K562 (cell line): ENCODE results near the gene CTSL. TPM values are rescaled to one million over a fixed set of nuclear protein-coding genes. Genes with fewer than 3 reads are reported as not detected.

Experiments used
- ATAC-seq: fragments of 200-7000 bp; cut with Tn5 transposase; 3 replicates; pipeline ENCODE4 v1.9.1; 2020; ENCODE audit warnings: moderate library complexity
- BruUV-seq: library from RNA; stranded (reverse); fragments of 400-500 nt; replicated peaks from 2 replicates; lab custom pipeline; 2021; lab: Mats Ljungman, UMichigan
- CTCF ChIA-PET: fragments of 300-600 bp; formaldehyde crosslinking; extraction: SDS; loops from one replicate; lab custom pipeline; 2021; ENCODE audit warnings: low intra/inter-chr PET ratio; lab: Yijun Ruan, JAX
- POLR2A ChIA-PET: fragments of 300-600, 350-650 bp; sonication (Branson Sonifier 250); formaldehyde crosslinking; extraction: SDS; loops from one replicate; lab custom pipeline; 2021; ENCODE audit warnings: antibody characterized with exemption, inconsistent platforms; lab: Yijun Ruan, JAX
- DNase-seq, 4 experiments: peaks; one replicate each; pipeline versions ENCODE4 v3.0.0 to v3.0.0-alpha.2; 2011 to 2018; ENCODE audit warnings: low spot score in 3 of 4, mixed read lengths in 3 of 4; ENCODE audit errors: extremely low read depth in 1 of 4
- FAIRE-seq: peaks from 2 replicates; lab custom pipeline; 2011; peaks lifted over from hg19 to GRCh38; lab: Jason Lieb, UNC
- H2AFZ ChIP-seq: 2 replicates; pipeline ENCODE4 v1.6.0; 2011; ENCODE audit warnings: low read depth, low read length, control low read depth, inconsistent platforms
- H3K27ac ChIP-seq: fragments of 200-600 bp; 3 replicates; pipeline ENCODE4 v1.8.0; 2011; ENCODE audit warnings: low read depth, mild to moderate bottlenecking, control low read depth, inconsistent platforms, low read length, moderate library complexity, mixed read lengths; ENCODE audit errors: extremely low read depth
- H3K27me3 ChIP-seq, 2 experiments: fragments of 300-600 bp in 1 of 2; 2 replicates in 1 of 2; 3 replicates in 1 of 2; pipeline versions ENCODE4 v1.6.0 to v1.8.0; 2011; ENCODE audit warnings: inconsistent platforms in 2 of 2, low read length in 2 of 2, mild to moderate bottlenecking in 1 of 2, mixed read lengths in 1 of 2, moderate library complexity in 1 of 2; ENCODE audit not compliant: control insufficient read depth in 2 of 2, insufficient read depth in 2 of 2
- H3K36me3 ChIP-seq: fragments of 300-600 bp; 3 replicates; pipeline ENCODE4 v1.8.0; 2011; ENCODE audit warnings: mild to moderate bottlenecking, low read length, inconsistent platforms; ENCODE audit not compliant: control insufficient read depth, insufficient read depth
- H3K4me1 ChIP-seq, 2 experiments: fragments of 200-600 bp in 1 of 2; replicated peaks in 1 of 2; 2 replicates in 1 of 2; 3 replicates in 1 of 2; pipeline versions ENCODE4 v1.5.1 to v1.8.0; 2011; ENCODE audit warnings: inconsistent platforms in 2 of 2, low read length in 2 of 2, mild to moderate bottlenecking in 1 of 2, mixed read lengths in 1 of 2, moderate library complexity in 1 of 2; ENCODE audit not compliant: control insufficient read depth in 2 of 2, insufficient read depth in 2 of 2
- H3K4me2 ChIP-seq: 2 replicates; pipeline ENCODE4 v1.6.1; 2011; ENCODE audit warnings: low read length, control low read depth, inconsistent platforms, mixed read lengths; ENCODE audit not compliant: insufficient read depth
- H3K4me3 ChIP-seq: fragments of 200-600 bp; sonication (generic), shearing (Covaris generic); 2 replicates; pipeline ENCODE4 v1.5.1; 2016; ENCODE audit warnings: control low read depth, inconsistent platforms
- H3K79me2 ChIP-seq: fragments of 200-600 bp; 3 replicates; pipeline ENCODE4 v1.8.0; 2011; ENCODE audit warnings: low read length, inconsistent platforms; ENCODE audit not compliant: control insufficient read depth, insufficient read depth
- H3K9ac ChIP-seq, 2 experiments: 2 replicates each; pipeline versions ENCODE4 v1.6.0 to v1.6.1; 2011; ENCODE audit warnings: low read depth in 2 of 2, low read length in 2 of 2, control low read depth in 1 of 2, inconsistent platforms in 1 of 2, mild to moderate bottlenecking in 1 of 2, mixed read lengths in 1 of 2; ENCODE audit not compliant: insufficient read depth in 1 of 2
- H3K9me1 ChIP-seq: one replicate; pipeline ENCODE4 v1.6.0; 2011; ENCODE audit warnings: inconsistent platforms, mild to moderate bottlenecking, low read length, moderate library complexity; ENCODE audit not compliant: control insufficient read depth, insufficient read depth
- H3K9me3 ChIP-seq: replicated peaks from 2 replicates; pipeline ENCODE4 v1.5.1; 2011; ENCODE audit warnings: low read depth, low read length, inconsistent platforms; ENCODE audit not compliant: control insufficient read depth, insufficient read depth
- H4K20me1 ChIP-seq: replicated peaks from 2 replicates; pipeline ENCODE4 v1.6.1; 2011; ENCODE audit warnings: low read length, inconsistent platforms, mixed read lengths; ENCODE audit not compliant: control insufficient read depth, insufficient read depth
- BMI1 ChIP-seq: fragments of 150-350 bp; IDR thresholded peaks from 2 replicates; pipeline ENCODE4 v1.6.1; 2014; ENCODE audit warnings: low read length
- CBX3 ChIP-seq, 2 experiments: IDR thresholded peaks; 1 replicate in 1 of 2; 2 replicates in 1 of 2; pipeline ENCODE4 v1.6.1; 2012; ENCODE audit warnings: inconsistent platforms in 2 of 2, low read length in 2 of 2, borderline replicate concordance in 1 of 2, control low read depth in 1 of 2
- GABPB2 ChIP-seq: fragments of 250-450 bp; sonication (Bioruptor Pico); conservative IDR thresholded peaks from 2 replicates; pipeline ENCODE4 v1.5.1; 2021; ENCODE audit warnings: mild to moderate bottlenecking
- KAT8 ChIP-seq: fragments of 450-650 bp; IDR thresholded peaks from 2 replicates; pipeline ENCODE4 v1.6.1; 2016; ENCODE audit warnings: low read depth, mild to moderate bottlenecking
- MEF2A ChIP-seq: IDR thresholded peaks from 2 replicates; pipeline ENCODE4 v1.6.1; 2011; ENCODE audit warnings: low read depth, mild to moderate bottlenecking, low read length, moderate library complexity; ENCODE audit not compliant: control insufficient read depth
- TAF15 ChIP-seq: fragments of 200-400 bp; formaldehyde crosslinking; IDR thresholded peaks from 2 replicates; pipeline ENCODE4 v1.6.1; 2017; ENCODE audit warnings: mild to moderate bottlenecking, low read depth, low read length, moderate library complexity
- TCFL5 ChIP-seq: fragments of 250-450 bp; sonication (Bioruptor Pico); conservative IDR thresholded peaks from 2 replicates; pipeline ENCODE4 v1.6.1; 2021; ENCODE audit warnings: mild to moderate bottlenecking, moderate library complexity, matching md5 sums
- ZNF24 ChIP-seq: fragments of 450-650 bp; IDR thresholded peaks from 2 replicates; pipeline ENCODE4 v1.6.1; 2016
- ZNF583 ChIP-seq: fragments of 250-450 bp; sonication (Bioruptor Pico); IDR thresholded peaks from 2 replicates; pipeline ENCODE4 v1.4.0; 2020
- WGBS: fragments of 100-300 bp; shearing (Covaris generic); methylation state at CpG from one replicate; pipeline ENCODE4 v1.1.6; 2016; ENCODE audit warnings: low coverage, mixed read lengths; ENCODE audit not compliant: insufficient coverage; ENCODE audit errors: missing lambda C conversion rate; 5-methylcytosine and 5-hydroxymethylcytosine counted together
- in situ Hi-C: fragments of 300-500 bp; cut with MboI; formaldehyde crosslinking; loops from 4 replicates; pipeline ENCODE4 v1.15.0; 2018; ENCODE audit warnings: inconsistent platforms, mixed read lengths
- intact Hi-C: fragments of 100-400 bp; cut with micrococcal nuclease; formaldehyde crosslinking; loops from 2 replicates; pipeline ENCODE4 v1.14.2; 2022
- polyA plus RNA-seq, 8 experiments: library from polyadenylated mRNA; depleted of rRNA in 4 of 8; stranded (reverse) in 5 of 8; unstranded in 3 of 8; fragments of >200 nt; fragmentation: Nextera tagmentation in 2 of 8; fragmentation: Illumina TruSeq in 1 of 8; extraction: Ambion mirVana in 2 of 8; extraction: Trizol in 1 of 8; gene quantifications; 2 replicates each; pipeline versions ENCODE4 v1.2.1 to v1.2.3, GENCODE V29; 2011 to 2014; ENCODE audit warnings: inconsistent platforms in 1 of 8, missing spikeins in 1 of 8
- total RNA-seq, 7 experiments: library from RNA; depleted of rRNA in 6 of 7; stranded (reverse); fragments of >200 nt in 6 of 7; fragmentation: Illumina TruSeq in 2 of 7; extraction: Trizol in 2 of 7; gene quantifications; 2 replicates each; pipeline versions ENCODE4 v1.2.1 to v1.2.3, GENCODE V29; 2011 to 2021; ENCODE audit warnings: low replicate concordance in 1 of 7

The CTSL gene
- total and polyA plus RNA-seq, 9 of the 15 experiments (the other 6 are each of a cell fraction or from before 2014, with no cell fraction given), result 55.9 to 165 (median 93.7) TPM

- no peak overlapping the region for H3K9ac ChIP-seq
- no peak overlapping the region for H3K4me2 ChIP-seq
- FAIRE-seq (no peak), DNase-seq (no peak), ATAC-seq (no peak)
- H2AFZ ChIP-seq, result no peak overlapping the region; the same call in 1 of the 2 replicates
- no peaks in the 10 kb centered on the region for H3K9me1 ChIP-seq
- no peaks in the 10 kb centered on the region for H4K20me1 ChIP-seq
- no peaks in the 10 kb centered on the region for H3K36me3 ChIP-seq
- no peaks in the 10 kb centered on the region for H3K27me3 ChIP-seq
- H3K4me1 ChIP-seq, result no peaks in the 10 kb centered on the region; a peak in 1 of 5 replicates
- ChIA-PET CTCF (no interaction called here), POLR2A (no interaction called here)
- 9% methylated on average over 1 of the region's 1 CpG for WGBS
- no peak overlapping the region for H3K4me3 ChIP-seq
- TF ChIP-seq KAT8 (no peak), ZNF24 (no peak), MEF2A (no peak), TCFL5 (no peak), GABPB2 (CRISPR knock-in tag) (no peak), ZNF583 (no peak), TAF15 (no peak), CBX3 (IDR thresholded peaks at IDR 0.05; ENCODE audit: borderline replicate concordance in 1 of 2, low read length in 2 of 2) (no peak), BMI1 (no peak)
- no peak overlapping the region for H3K27ac ChIP-seq
- BruUV-seq, result no TSS peak
- intact Hi-C loops, result no loop called here
- no peaks in the 10 kb centered on the region for H3K79me2 ChIP-seq
- no peaks in the 10 kb centered on the region; the same call in 1 of the 2 replicates for H3K9me3 ChIP-seq
- in situ Hi-C loops, result no loop called here
These were observed 23.0 kb downstream of the CTSL start for GRCh38 chr9:87748881-87749280.
